HEK293 (cell line): ENCODE data around the gene RASGEF1B.
"Not testable (repeated sequence)": the region's sequence is repeated elsewhere in the genome, so short reads cannot be mapped to it uniquely, and the experiment has no call there.

Source experiments
- CTCF ChIA-PET: fragments of 350-600 bp; formaldehyde crosslinking; extraction: SDS; loops from one replicate; lab custom pipeline; 2021; ENCODE audit warnings: antibody characterized with exemption; lab: Yijun Ruan, JAX
- POLR2A ChIA-PET: fragments of 300-600 bp; formaldehyde crosslinking; extraction: SDS; loops from one replicate; lab custom pipeline; 2020; ENCODE audit warnings: antibody characterized with exemption, inconsistent platforms; lab: Yijun Ruan, JAX
- H3K27ac ChIP-seq: fragments of 200-500 bp; sonication (Bioruptor generic); 2 replicates; pipeline ENCODE4 v1.5.1; 2014; ENCODE audit warnings: low read depth, low read length, control low read depth, inconsistent platforms; ENCODE audit errors: extremely low read depth
- H3K36me3 ChIP-seq, 2 experiments: fragments of 200-500 bp in 1 of 2; sonication (Bioruptor generic) in 1 of 2; 1 replicate in 1 of 2; 2 replicates in 1 of 2; pipeline ENCODE4 v1.5.1; 2014 to 2017; ENCODE audit warnings: inconsistent platforms in 2 of 2, low read length in 2 of 2; ENCODE audit not compliant: control insufficient read depth in 2 of 2, insufficient read depth in 1 of 2
- H3K4me1 ChIP-seq: fragments of 200-500 bp; sonication (Bioruptor generic); 2 replicates; pipeline ENCODE4 v1.5.1; 2014; ENCODE audit warnings: mild to moderate bottlenecking, low read length, inconsistent platforms; ENCODE audit not compliant: control insufficient read depth, insufficient read depth
- H3K4me3 ChIP-seq: 2 replicates; pipeline ENCODE4 v1.5.1; 2011; ENCODE audit warnings: low read depth, mild to moderate bottlenecking, control low read depth, low read length, moderate library complexity
- H3K9me3 ChIP-seq: fragments of 200-500 bp; sonication (Bioruptor generic); 2 replicates; pipeline ENCODE4 v1.5.1; 2014; ENCODE audit warnings: low read depth, low read length, inconsistent platforms; ENCODE audit not compliant: control insufficient read depth, insufficient read depth
- EGR2 ChIP-seq: fragments of 450-650 bp; formaldehyde crosslinking; IDR thresholded peaks from 2 replicates; pipeline ENCODE4 v1.5.1; 2016; ENCODE audit warnings: low read depth, missing biosample characterization, missing genetic modification characterization
- KLF17 ChIP-seq: fragments of 450-650 bp; formaldehyde crosslinking; IDR thresholded peaks from 2 replicates; pipeline ENCODE4 v1.5.1; 2016; ENCODE audit warnings: missing biosample characterization, missing genetic modification characterization
- KLF9 ChIP-seq: fragments of 450-650 bp; formaldehyde crosslinking; IDR thresholded peaks from 2 replicates; pipeline ENCODE4 v1.5.1; 2016; ENCODE audit warnings: missing biosample characterization, missing genetic modification characterization, low read depth
- REPIN1 ChIP-seq: fragments of 450-650 bp; formaldehyde crosslinking; IDR thresholded peaks from 2 replicates; pipeline ENCODE4 v1.5.1; 2017; ENCODE audit warnings: missing biosample characterization, missing genetic modification characterization, low read depth
- ZBTB8A ChIP-seq: fragments of 450-650 bp; formaldehyde crosslinking; IDR thresholded peaks from 2 replicates; pipeline ENCODE4 v1.5.1; 2016; ENCODE audit warnings: missing biosample characterization, missing genetic modification characterization
- ZFP37 ChIP-seq: fragments of 450-650 bp; formaldehyde crosslinking; IDR thresholded peaks from 2 replicates; pipeline ENCODE4 v1.5.1; 2016; ENCODE audit warnings: missing biosample characterization, missing genetic modification characterization
- ZFP69B ChIP-seq: fragments of 450-650 bp; formaldehyde crosslinking; IDR thresholded peaks from 2 replicates; pipeline ENCODE4 v1.5.1; 2016; ENCODE audit warnings: missing biosample characterization, missing genetic modification characterization
- ZIC2 ChIP-seq: fragments of 450-650 bp; formaldehyde crosslinking; IDR thresholded peaks from 2 replicates; pipeline ENCODE4 v1.5.1; 2016; ENCODE audit warnings: missing biosample characterization, missing genetic modification characterization
- ZNF157 ChIP-seq: fragments of 450-650 bp; formaldehyde crosslinking; IDR thresholded peaks from 2 replicates; pipeline ENCODE4 v1.5.1; 2016; ENCODE audit warnings: missing biosample characterization, missing genetic modification characterization
- ZNF169 ChIP-seq: fragments of 450-650 bp; formaldehyde crosslinking; IDR thresholded peaks from 2 replicates; pipeline ENCODE4 v1.5.1; 2016; ENCODE audit warnings: missing biosample characterization, missing genetic modification characterization
- ZNF19 ChIP-seq: fragments of 450-650 bp; formaldehyde crosslinking; IDR thresholded peaks from 2 replicates; pipeline ENCODE4; 2016; ENCODE audit warnings: missing biosample characterization, missing genetic modification characterization, low read depth
- ZNF292 ChIP-seq: fragments of 450-650 bp; formaldehyde crosslinking; IDR thresholded peaks from 2 replicates; pipeline ENCODE4 v1.5.1; 2016; ENCODE audit warnings: low read depth, missing biosample characterization, missing genetic modification characterization, borderline replicate concordance
- ZNF335 ChIP-seq: fragments of 450-650 bp; formaldehyde crosslinking; conservative IDR thresholded peaks from 2 replicates; pipeline ENCODE4 v1.5.1; 2016; ENCODE audit warnings: missing biosample characterization, missing genetic modification characterization
- ZNF501 ChIP-seq: fragments of 450-650 bp; formaldehyde crosslinking; IDR thresholded peaks from 2 replicates; pipeline ENCODE4 v1.5.1; 2016; ENCODE audit warnings: missing biosample characterization, missing genetic modification characterization
- ZNF529 ChIP-seq: fragments of 450-650 bp; formaldehyde crosslinking; IDR thresholded peaks from 2 replicates; pipeline ENCODE4 v1.5.1; 2017; ENCODE audit warnings: missing genetic modification characterization, missing biosample characterization; ENCODE audit not compliant: insufficient replicate concordance
- ZNF555 ChIP-seq: fragments of 450-650 bp; formaldehyde crosslinking; conservative IDR thresholded peaks from 2 replicates; pipeline ENCODE4 v1.5.1; 2017; ENCODE audit warnings: missing biosample characterization, mild to moderate bottlenecking, missing genetic modification characterization, inconsistent platforms
- ZNF623 ChIP-seq: fragments of 450-650 bp; formaldehyde crosslinking; IDR thresholded peaks from 2 replicates; pipeline ENCODE4 v1.5.1; 2016; ENCODE audit warnings: missing biosample characterization, missing genetic modification characterization
- ZNF76 ChIP-seq: fragments of 450-650 bp; formaldehyde crosslinking; IDR thresholded peaks from 2 replicates; pipeline ENCODE4; 2016; ENCODE audit warnings: low read depth, missing biosample characterization, missing genetic modification characterization, borderline replicate concordance
- ZSCAN16 ChIP-seq: fragments of 450-650 bp; formaldehyde crosslinking; IDR thresholded peaks from 2 replicates; pipeline ENCODE4 v1.5.1; 2016; ENCODE audit warnings: missing biosample characterization, missing genetic modification characterization
- TF ChIP-seq, protein P1 (sequence below): fragments of 450-650 bp; formaldehyde crosslinking; IDR thresholded peaks from 2 replicates; pipeline ENCODE4 v1.5.1; 2017; ENCODE audit warnings: missing biosample characterization, missing genetic modification characterization
- TF ChIP-seq, protein P2 (sequence below): fragments of 450-650 bp; formaldehyde crosslinking; IDR thresholded peaks from 2 replicates; pipeline ENCODE4 v1.5.1; 2016; ENCODE audit warnings: missing biosample characterization, missing genetic modification characterization
- TF ChIP-seq, protein P3 (sequence below): fragments of 450-650 bp; formaldehyde crosslinking; IDR thresholded peaks from 2 replicates; pipeline ENCODE4 v1.5.1; 2016; ENCODE audit warnings: missing biosample characterization, missing genetic modification characterization
- TF ChIP-seq, protein P4 (sequence below): fragments of 450-650 bp; formaldehyde crosslinking; IDR thresholded peaks from 2 replicates; pipeline ENCODE4 v1.5.1; 2016; ENCODE audit warnings: missing biosample characterization, missing genetic modification characterization

RASGEF1B gene

GRCh38 chr4:81473331-81474265 is 1.9 kb upstream of the RASGEF1B start:
- TF ChIP-seq ZSCAN16 (tag by site-specific recombination) (peak; percentile 96), ZIC2 (peak; percentile 65), EGR2 (tag by site-specific recombination) (0 out of 2 replicates have a peak, but pooled peaks have one; percentile 9)
- TF ChIP-seq, protein P1, sequence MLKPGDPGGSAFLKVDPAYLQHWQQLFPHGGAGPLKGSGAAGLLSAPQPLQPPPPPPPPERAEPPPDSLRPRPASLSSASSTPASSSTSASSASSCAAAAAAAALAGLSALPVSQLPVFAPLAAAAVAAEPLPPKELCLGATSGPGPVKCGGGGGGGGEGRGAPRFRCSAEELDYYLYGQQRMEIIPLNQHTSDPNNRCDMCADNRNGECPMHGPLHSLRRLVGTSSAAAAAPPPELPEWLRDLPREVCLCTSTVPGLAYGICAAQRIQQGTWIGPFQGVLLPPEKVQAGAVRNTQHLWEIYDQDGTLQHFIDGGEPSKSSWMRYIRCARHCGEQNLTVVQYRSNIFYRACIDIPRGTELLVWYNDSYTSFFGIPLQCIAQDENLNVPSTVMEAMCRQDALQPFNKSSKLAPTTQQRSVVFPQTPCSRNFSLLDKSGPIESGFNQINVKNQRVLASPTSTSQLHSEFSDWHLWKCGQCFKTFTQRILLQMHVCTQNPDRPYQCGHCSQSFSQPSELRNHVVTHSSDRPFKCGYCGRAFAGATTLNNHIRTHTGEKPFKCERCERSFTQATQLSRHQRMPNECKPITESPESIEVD, result peak; percentile 61; the same call in 1 of the 2 replicates
- POLR2A ChIA-PET, H3K27ac ChIP-seq, H3K9me3 ChIP-seq, H3K4me3 ChIP-seq, H3K36me3 ChIP-seq, H3K4me1 ChIP-seq: not testable (repeated sequence)
- CTCF ChIA-PET, result interaction anchor here (0.6 to 0.7 kb wide), 3 partner anchors 113 to 291 kb away, joined by 3 read pairs; no protein-coding TSS in a partner anchor

- Histone ChIP-seq H3K4me1 (peaks cover 6% of the 10 kb centered on the region; the same call in 1 of the 2 replicates), H3K27ac (peak overlapping the region; percentile 91), H3K36me3 (no peaks in the 10 kb centered on the region), H3K9me3 (no peaks in the 10 kb centered on the region), H3K4me3 (peak overlapping the region; percentile 69)
- POLR2A ChIA-PET, result interaction anchor here (0.8 to 1.5 kb wide), 6 partner anchors 80 to 957 kb away, joined by 3 to 5 read pairs (median 4); no protein-coding TSS in a partner anchor
- CTCF ChIA-PET, result interaction anchor here (0.5 to 0.8 kb wide), 2 partner anchors 217 to 312 kb away, joined by 3 read pairs; no protein-coding TSS in a partner anchor
- TF ChIP-seq ZNF555 (tag by site-specific recombination) (no peak), ZBTB8A (tag by site-specific recombination) (no peak), ZFP37 (tag by site-specific recombination) (no peak), ZNF292 (tag by site-specific recombination) (no peak), ZNF169 (no peak), ZNF335 (tag by site-specific recombination) (peak; percentile 31), ZNF529 (no peak), ZNF76 (tag by site-specific recombination) (no peak), ZFP69B (tag by site-specific recombination) (0 out of 2 replicates have a peak, but pooled peaks have one; percentile 9), ZNF501 (tag by site-specific recombination) (peak; percentile 20; the same call in 1 of the 2 replicates), ZNF623 (tag by site-specific recombination) (peak; percentile 56), REPIN1 (tag by site-specific recombination) (no peak), KLF9 (tag by site-specific recombination) (no peak), KLF17 (no peak), ZNF19 (tag by site-specific recombination) (no peak), ZNF157 (tag by site-specific recombination) (no peak)
- TF ChIP-seq, protein P2, sequence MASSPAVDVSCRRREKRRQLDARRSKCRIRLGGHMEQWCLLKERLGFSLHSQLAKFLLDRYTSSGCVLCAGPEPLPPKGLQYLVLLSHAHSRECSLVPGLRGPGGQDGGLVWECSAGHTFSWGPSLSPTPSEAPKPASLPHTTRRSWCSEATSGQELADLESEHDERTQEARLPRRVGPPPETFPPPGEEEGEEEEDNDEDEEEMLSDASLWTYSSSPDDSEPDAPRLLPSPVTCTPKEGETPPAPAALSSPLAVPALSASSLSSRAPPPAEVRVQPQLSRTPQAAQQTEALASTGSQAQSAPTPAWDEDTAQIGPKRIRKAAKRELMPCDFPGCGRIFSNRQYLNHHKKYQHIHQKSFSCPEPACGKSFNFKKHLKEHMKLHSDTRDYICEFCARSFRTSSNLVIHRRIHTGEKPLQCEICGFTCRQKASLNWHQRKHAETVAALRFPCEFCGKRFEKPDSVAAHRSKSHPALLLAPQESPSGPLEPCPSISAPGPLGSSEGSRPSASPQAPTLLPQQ, result peak; percentile 9; the same call in 1 of the 2 replicates
- TF ChIP-seq, protein P3, sequence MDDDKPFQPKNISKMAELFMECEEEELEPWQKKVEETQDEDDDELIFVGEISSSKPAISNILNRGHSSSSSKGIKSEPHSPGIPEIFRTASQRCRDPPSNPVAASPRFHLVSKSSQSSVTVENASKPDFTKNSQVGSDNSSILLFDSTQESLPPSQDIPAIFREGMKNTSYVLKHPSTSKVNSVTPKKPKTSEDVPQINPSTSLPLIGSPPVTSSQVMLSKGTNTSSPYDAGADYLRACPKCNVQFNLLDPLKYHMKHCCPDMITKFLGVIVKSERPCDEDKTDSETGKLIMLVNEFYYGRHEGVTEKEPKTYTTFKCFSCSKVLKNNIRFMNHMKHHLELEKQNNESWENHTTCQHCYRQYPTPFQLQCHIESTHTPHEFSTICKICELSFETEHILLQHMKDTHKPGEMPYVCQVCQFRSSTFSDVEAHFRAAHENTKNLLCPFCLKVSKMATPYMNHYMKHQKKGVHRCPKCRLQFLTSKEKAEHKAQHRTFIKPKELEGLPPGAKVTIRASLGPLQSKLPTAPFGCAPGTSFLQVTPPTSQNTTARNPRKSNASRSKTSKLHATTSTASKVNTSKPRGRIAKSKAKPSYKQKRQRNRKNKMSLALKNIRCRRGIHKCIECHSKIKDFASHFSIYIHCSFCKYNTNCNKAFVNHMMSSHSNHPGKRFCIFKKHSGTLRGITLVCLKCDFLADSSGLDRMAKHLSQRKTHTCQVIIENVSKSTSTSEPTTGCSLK (tag by site-specific recombination), result no peak
- TF ChIP-seq, protein P4, sequence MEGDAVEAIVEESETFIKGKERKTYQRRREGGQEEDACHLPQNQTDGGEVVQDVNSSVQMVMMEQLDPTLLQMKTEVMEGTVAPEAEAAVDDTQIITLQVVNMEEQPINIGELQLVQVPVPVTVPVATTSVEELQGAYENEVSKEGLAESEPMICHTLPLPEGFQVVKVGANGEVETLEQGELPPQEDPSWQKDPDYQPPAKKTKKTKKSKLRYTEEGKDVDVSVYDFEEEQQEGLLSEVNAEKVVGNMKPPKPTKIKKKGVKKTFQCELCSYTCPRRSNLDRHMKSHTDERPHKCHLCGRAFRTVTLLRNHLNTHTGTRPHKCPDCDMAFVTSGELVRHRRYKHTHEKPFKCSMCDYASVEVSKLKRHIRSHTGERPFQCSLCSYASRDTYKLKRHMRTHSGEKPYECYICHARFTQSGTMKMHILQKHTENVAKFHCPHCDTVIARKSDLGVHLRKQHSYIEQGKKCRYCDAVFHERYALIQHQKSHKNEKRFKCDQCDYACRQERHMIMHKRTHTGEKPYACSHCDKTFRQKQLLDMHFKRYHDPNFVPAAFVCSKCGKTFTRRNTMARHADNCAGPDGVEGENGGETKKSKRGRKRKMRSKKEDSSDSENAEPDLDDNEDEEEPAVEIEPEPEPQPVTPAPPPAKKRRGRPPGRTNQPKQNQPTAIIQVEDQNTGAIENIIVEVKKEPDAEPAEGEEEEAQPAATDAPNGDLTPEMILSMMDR, result peak; percentile 42; the same call in 1 of the 2 replicates
These were observed 825 bp upstream of the RASGEF1B start for GRCh38 chr4:81472281-81473182.
